GM19372 (cell line): ENCODE results near the gene SH2D3A.

Experiments used
- ATAC-seq: cut with Tn5 transposase; IDR thresholded peaks from one replicate; pipeline ENCODE4 v1.9.1; 2021; ENCODE audit warnings: mild to moderate bottlenecking, low read depth, moderate library complexity; ENCODE audit not compliant: unreplicated experiment

The SH2D3A gene

DNA sequence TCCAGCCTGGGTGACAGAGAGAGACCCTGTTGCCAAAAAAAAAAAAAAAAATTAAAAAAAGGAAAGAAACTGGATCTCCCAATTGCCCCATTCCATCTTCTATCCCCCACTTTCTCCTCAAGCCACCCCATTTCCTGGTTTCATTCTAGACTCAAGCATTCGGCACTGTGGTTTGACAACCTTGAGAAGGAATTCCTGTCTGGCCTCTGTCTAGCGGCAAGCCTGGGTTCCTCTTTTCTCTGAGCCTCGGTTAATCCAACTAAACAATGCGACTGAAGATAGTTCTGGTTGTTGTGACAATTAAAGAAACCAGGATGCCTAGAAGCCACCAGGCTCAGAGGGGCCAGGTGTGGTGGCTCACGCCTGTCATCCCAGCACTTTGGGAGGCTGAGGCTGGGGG is 43.5 kb downstream of the SH2D3A start:
- ATAC-seq = no peak

GRCh38 chr19:6723108-6723618 is 44.1 kb downstream of the SH2D3A start:
- no peak for ATAC-seq

DNA sequence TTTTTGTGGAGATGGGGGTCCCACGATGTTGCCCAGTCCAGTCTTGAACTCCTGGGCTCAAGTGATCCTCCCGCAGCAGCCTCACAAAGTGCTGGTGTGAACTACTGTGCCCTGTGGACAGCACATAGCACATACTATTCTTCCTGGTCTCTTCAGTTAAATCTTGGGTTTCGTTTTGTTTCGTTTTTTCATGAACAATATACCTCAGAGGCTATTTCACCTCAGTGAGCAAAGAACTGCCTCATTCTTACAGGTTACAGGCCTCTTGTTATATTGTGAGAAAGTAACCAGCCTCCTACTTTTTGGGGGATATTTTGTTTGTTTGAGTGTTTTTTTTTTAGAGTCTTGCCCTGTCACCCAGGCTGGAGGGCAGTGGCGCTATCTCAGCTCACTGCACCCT is 45.5 kb downstream of the SH2D3A start:
- ATAC-seq = no peak

DNA sequence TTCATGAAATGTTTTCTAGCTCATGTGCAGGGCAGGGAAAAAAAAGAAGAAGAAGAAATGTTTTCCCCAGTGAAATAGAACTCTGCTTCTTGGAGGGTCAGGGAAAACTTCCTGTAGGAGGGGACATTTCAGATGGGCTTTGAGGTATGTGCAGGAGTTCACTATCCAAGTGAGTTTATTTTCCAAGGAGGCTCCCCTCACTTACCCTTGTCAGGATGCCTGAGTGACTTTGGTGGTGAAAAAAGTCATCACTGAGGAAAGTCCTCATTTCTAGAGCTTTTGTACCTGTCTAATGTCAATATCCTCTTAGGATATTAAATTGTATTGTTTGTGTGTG is 46.1 kb downstream of the SH2D3A start:
- ATAC-seq = no peak

DNA sequence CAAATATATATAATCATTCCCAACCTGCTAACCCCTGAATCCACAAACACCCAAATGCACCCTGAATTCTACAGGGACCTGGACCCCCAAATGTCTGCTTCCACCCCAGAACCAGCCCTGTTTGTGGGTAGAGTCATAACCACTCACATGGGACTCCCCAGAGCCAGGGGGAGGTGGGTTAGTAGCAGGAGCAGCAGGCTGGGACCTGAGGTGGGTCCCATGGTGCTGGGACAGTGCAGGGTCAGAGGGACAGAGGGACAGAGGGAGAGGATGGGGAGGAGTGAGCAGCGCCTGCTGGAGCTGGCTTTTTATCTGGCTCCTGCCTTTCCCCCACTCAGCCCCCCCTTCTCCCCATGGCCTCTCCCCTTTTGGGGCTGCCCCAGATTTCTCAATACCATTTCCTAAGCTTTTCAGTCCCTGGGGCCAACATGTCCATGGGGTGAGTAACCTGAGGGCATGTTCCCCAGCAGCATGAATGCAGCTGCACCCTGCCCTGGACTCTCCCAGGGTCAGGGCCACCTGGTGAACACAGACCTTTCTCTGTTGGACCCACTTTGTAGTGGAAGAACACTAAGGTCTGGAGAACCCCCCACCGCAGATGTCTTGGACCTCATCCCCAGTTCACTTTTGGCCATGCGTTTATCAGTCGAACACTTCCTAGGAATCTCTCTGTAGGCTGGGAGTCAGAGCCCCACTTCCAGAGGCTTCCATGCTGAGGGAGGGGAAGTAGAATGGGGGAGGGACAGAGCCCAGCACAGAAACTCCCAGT is 46.7 kb downstream of the SH2D3A start, which contains the start of gene C3:
C3 (minus strand) TSS at position 282 of the 769 bp plus-strand sequence; CDS start at position 221, 61 bp downstream.
- ATAC-seq = no peak

- ATAC-seq = no peak
Observed at GRCh38 chr19:6719992-6720368, 47.3 kb downstream of the SH2D3A start.

DNA sequence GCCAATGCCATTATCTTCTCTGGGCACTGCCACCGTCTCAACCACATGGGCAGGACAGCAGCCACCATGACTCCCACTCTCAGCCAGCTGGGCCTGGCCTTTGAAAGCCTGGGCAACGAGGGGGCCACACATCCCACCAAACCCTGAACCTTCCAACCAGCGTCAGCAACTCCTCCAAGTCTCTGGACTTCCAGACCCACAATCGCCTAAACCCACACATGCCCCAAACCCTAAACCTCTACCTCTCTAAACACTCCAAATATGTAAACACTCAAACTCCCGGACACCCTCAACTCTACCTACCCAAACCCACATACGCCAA is 47.7 kb downstream of the SH2D3A start:
- no peak for ATAC-seq

DNA sequence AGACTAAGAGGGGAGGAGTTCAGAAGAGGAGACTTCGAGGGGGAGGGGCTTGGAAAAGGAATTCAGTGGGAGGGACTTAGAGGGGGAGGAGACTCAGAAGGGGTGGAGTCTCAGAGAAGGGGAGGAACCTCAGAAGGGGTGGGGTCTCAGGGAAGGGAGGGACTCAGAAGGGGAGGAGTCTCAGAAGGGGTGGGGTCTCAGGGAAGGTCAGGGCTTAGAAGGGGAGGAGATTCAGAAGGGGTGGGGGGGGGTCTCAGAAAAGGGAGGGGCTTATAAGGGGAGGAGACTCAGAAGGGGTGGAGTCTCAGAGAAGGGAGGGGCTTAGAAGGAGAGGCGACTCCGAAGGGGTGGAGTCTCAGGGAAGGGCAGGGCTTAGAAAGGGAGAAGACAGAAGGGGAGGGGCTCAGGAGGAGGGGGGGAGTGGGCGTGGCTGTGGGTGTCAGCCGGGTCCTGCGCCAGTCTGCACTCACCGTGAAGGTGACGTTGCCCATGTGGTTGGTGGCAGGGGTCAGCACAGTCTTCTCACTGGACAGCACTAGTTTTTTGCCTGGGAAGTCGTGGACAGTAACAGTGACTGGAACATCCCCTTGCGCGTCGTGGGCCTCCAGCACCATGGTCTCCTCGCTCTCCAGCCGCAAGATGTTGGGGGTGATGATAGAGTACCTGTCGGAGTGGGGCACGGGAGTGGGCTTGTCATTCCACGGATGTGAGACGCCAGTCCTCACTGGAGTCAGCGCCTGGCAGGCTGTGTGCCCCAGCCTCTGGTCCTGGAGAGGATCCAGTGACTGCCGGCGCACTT is 48.3 kb downstream of the SH2D3A start:
- ATAC-seq = no peak

- ATAC-seq = no peak
Observed at GRCh38 chr19:6718111-6718740, 49.0 kb downstream of the SH2D3A start.

DNA sequence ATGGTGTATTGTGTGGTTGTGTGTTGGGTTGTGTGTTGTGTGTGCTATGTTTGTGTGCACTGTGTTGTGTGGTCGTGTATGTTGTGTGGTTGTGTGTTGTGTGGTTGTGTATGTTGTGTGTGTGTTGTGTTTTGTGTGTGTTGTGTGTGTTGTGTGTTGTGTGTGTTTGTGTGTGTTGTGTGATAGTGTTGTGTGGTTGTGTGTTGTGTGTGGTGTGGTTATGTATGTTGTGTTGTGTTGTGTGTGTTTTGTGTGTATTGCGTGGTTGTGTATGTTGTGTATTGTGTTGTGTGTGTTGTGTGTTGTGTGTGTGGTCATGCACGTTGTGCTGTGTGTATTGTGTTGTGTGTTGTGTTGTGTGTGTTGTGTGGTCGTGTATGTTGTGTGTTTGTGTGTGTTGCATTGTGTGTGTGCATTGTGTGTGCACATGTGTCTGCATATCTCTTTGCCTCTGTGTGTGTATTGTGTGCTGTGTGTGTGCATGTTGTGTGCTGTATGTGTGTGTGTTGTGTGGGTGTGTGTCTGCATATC is 49.7 kb downstream of the SH2D3A start:
- no peak for ATAC-seq

DNA sequence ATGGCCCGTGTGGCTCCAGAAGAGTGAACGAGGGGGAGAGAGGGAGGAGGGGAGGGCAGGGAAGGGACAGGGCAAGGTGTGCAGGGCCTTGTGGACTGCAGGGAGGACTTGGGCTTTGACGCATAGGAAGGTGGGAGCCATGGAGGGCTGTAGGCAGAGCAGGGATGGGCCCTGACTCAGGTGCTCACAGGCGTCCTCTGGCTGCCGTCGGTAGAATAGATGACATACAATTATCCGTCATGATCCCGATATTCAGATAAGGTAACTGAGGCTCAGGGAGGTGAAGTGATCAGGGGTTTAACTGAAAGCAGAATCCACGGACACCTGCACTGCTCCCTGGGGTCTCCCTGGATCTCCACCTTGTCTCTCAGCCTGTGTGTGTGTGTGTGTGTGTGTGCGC is 50.2 kb downstream of the SH2D3A start:
- no peak for ATAC-seq

GRCh38 chr19:6716610-6716970 is 50.6 kb downstream of the SH2D3A start:
- ATAC-seq = no peak

DNA sequence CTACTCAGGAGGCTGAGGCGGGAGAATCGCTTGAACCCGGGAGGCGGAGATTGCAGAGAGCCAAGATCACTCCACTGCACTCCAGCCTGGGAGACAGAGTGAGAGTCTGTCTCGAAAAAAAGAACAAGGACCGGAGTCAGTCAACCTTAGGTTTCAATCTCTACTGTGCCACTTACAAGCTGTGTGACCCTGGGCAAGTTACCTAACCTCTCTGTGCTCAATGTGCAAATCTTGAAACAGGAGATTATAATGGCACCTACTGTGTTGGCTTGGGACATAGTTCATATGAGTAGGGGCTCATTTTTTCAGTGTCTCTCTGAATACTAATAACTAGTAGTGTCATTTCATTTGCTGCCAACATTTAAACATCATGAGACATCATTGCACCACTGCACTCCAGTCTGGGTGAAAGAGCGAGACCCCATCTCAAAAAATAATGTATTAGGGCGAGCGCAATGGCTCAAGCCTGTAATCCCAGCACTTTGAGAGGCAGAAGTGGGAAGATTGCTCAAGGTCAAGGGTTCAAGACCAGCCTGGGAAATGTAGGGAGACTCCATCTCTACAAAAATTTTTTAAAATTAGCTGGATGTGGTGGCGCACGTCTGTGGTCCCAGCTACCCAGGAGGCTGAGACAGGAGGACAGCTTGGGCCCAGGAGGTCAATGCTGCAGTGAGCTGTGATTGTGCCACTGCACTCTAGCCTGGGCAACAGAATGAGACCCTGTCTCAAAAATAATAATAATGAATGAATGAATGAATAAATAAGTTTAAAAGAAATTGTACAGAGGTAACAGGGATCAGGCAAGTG is 52.3 kb downstream of the SH2D3A start:
- no peak for ATAC-seq

GRCh38 chr19:6713773-6714692 is 53.2 kb downstream of the SH2D3A start:
- no peak for ATAC-seq

- ATAC-seq = no peak
Observed at GRCh38 chr19:6712692-6713670, 54.3 kb downstream of the SH2D3A start.

DNA sequence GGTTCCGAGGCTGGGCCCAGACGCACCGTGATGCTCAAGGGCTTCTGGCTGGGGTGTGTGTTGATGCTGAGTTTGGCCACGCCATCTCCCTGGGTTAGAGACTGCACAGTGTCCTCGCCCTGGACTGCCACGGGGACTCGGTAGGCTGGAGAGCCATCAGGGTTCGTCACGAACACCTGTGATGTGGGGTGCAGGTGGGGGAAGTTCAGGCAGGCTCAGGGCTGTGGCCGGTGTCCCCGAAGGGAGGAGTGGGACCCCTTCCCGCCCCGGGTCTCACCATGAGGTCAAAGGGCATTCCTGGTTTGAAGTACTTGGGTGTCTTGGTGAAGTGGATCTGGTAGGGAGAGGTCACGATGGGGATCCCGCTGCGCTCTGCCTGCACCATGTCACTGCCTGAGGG is 55.0 kb downstream of the SH2D3A start:
- no peak for ATAC-seq

DNA sequence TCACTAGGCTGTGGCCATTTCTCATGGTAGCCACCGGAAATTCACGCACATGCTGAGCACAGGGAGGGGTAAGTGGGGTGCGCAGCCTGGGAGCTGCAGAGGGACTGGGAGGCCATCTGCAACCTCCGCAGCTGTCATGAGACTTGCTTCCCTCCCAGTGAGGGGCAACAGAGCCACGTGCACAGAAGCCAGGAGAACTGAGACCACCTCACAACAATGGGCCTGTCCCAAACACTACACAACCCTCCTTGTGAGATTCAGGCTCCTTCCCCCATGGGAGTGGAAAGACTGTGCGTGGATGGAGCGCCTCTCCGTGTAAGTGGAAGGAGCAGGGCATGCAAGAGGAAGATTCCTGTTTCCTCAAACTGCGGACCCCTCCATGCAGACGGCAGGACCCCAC is 55.6 kb downstream of the SH2D3A start:
- no peak for ATAC-seq

DNA sequence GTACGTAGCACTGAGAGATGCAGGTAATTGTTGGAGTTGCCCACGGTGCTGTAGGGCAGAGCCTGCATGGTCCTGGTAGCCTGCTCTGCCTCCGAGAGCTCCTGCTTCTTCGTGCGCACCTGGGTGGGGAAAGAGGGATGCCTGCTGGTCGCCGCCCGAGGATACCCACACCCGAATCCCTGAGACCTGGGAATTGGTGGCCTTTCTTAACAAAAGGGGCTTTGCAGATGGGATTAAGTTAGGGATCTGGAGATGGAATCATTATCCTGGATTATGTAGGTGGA is 56.2 kb downstream of the SH2D3A start:
- no peak for ATAC-seq
